MM.1S (cell line): ENCODE data around the gene MPRIP.
"Not testable (repeated sequence)": the region's sequence is repeated elsewhere in the genome, so short reads cannot be mapped to it uniquely, and the experiment has no call there.

Experiments
- DNase-seq: peaks from one replicate; pipeline ENCODE4 v3.0.0-alpha.2; 2015
- H2AFZ ChIP-seq: fragments of 300-600 bp; sonication (generic); 2 replicates; pipeline ENCODE4 v1.6.0; 2016; ENCODE audit warnings: antibody characterized with exemption, low read length
- H3F3A ChIP-seq: fragments of 300-600 bp; sonication (generic); 2 replicates; pipeline ENCODE4 v1.6.1; 2016; ENCODE audit warnings: mild to moderate bottlenecking, antibody characterized with exemption, low read length, moderate library complexity, mixed read lengths; ENCODE audit not compliant: insufficient read depth
- H3K27ac ChIP-seq: fragments of 300-600 bp; sonication (generic); 2 replicates; pipeline ENCODE4 v1.5.1; 2016; ENCODE audit warnings: mild to moderate bottlenecking, low read length
- H3K27me3 ChIP-seq: fragments of 300-600 bp; sonication (generic); replicated peaks from 2 replicates; pipeline ENCODE4 v1.6.0; 2016; ENCODE audit warnings: low read length; ENCODE audit not compliant: insufficient read depth
- H3K36me3 ChIP-seq: fragments of 300-600 bp; sonication (generic); replicated peaks from 2 replicates; pipeline ENCODE4 v1.6.1; 2016; ENCODE audit warnings: mild to moderate bottlenecking, low read length, mixed read lengths; ENCODE audit not compliant: insufficient read depth
- H3K4me1 ChIP-seq: fragments of 300-600 bp; sonication (generic); 2 replicates; pipeline ENCODE4 v1.6.1; 2016; ENCODE audit warnings: low read length, mixed read lengths
- H3K4me2 ChIP-seq: fragments of 300-600 bp; sonication (generic); 2 replicates; pipeline ENCODE4 v1.6.0; 2016; ENCODE audit warnings: low read depth, low read length
- H3K4me3 ChIP-seq: fragments of 300-600 bp; sonication (generic); 2 replicates; pipeline ENCODE4 v1.5.1; 2016; ENCODE audit warnings: low read length, mixed read lengths
- H3K79me2 ChIP-seq: fragments of 300-600 bp; sonication (generic); 2 replicates; pipeline ENCODE4 v1.6.1; 2016; ENCODE audit warnings: mixed run types, low read length, mixed read lengths
- H3K9ac ChIP-seq: fragments of 300-600 bp; sonication (generic); 2 replicates; pipeline ENCODE4 v1.6.1; 2016; ENCODE audit warnings: low read length, mixed read lengths
- H3K9me2 ChIP-seq: fragments of 300-600 bp; sonication (generic); replicated peaks from 2 replicates; pipeline ENCODE4 v1.6.1; 2016; ENCODE audit warnings: mild to moderate bottlenecking, low read length, mixed read lengths; ENCODE audit not compliant: insufficient read depth
- H3K9me3 ChIP-seq: fragments of 300-600 bp; sonication (generic); replicated peaks from 2 replicates; pipeline ENCODE4 v1.6.1; 2016; ENCODE audit warnings: mild to moderate bottlenecking, low read length, mixed read lengths; ENCODE audit not compliant: insufficient read depth
- H4K20me1 ChIP-seq: fragments of 300-600 bp; sonication (generic); 2 replicates; pipeline ENCODE4 v1.6.1; 2016; ENCODE audit warnings: mild to moderate bottlenecking, low read length, moderate library complexity, mixed read lengths; ENCODE audit not compliant: insufficient read depth
- CTCF ChIP-seq: fragments of 300-600 bp; sonication (generic); IDR thresholded peaks from 2 replicates; pipeline ENCODE4 v1.5.1; 2016; ENCODE audit warnings: antibody characterized with exemption, low read length, mixed read lengths
- EZH2 ChIP-seq: fragments of 300-600 bp; sonication (generic); optimal IDR thresholded peaks from 2 replicates; pipeline ENCODE3; 2017; ENCODE audit warnings: low read depth, mild to moderate bottlenecking, antibody characterized with exemption, low read length, mixed read lengths
- EZH2phosphoT487 ChIP-seq: fragments of 300-600 bp; sonication (generic); IDR thresholded peaks from 2 replicates; pipeline ENCODE4 v1.6.1; 2018; ENCODE audit warnings: antibody characterized with exemption, low read length

The MPRIP gene

GRCh38 chr17:17156107-17156506 lies 113.8 kb downstream of the MPRIP start:
- H3K9me2 ChIP-seq: no peaks in the 10 kb centered on the region
- H3K4me3 ChIP-seq: no peak overlapping the region
- 0 out of 2 replicates have a peak, but pooled peaks cover 5% of the 10 kb centered on the region for H3K36me3 ChIP-seq
- no peaks in the 10 kb centered on the region for H3K9me3 ChIP-seq
- no peaks in the 10 kb centered on the region for H4K20me1 ChIP-seq
- H3K4me1 ChIP-seq: no peaks in the 10 kb centered on the region
- no peak overlapping the region for H2AFZ ChIP-seq
- no peaks in the 10 kb centered on the region for H3K79me2 ChIP-seq
- no peak for DNase-seq
- H3K27ac ChIP-seq: no peak overlapping the region
- no peaks in the 10 kb centered on the region for H3K27me3 ChIP-seq
- no peak overlapping the region for H3K4me2 ChIP-seq
- TF ChIP-seq CTCF: no peak
- TF ChIP-seq EZH2phosphoT487: no peak
- no peak for TF ChIP-seq EZH2
- no peak overlapping the region for H3K9ac ChIP-seq
- H3F3A ChIP-seq: no peaks in the 10 kb centered on the region

DNA sequence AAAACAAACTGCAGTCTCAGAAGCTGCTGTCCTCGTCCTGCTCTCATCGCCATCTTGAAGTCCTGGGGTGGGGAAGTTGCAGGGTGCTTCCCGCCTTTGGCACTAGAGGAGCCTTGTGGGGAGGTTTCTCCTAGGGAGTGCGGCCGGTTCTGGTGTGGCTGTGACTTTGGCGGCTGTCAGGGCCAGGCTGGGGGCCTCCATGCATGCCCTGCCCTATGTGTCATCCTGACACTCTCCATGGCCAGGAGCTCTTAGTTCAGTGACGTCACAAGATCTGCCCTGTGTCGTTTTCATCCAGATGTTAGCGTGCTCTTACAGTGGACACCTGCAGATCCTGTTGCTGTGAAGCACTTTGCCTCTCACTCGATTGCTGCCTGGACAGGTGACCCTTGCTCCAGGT lies 114.3 kb downstream of the MPRIP start:
- DNase-seq: no peak
- TF ChIP-seq EZH2 (no peak), CTCF (no peak), EZH2phosphoT487 (no peak)
- H3K9ac ChIP-seq: no peak overlapping the region
- no peaks in the 10 kb centered on the region for H3F3A ChIP-seq
- H2AFZ ChIP-seq: no peak overlapping the region
- H3K36me3 ChIP-seq: peaks cover 5% of the 10 kb centered on the region; the same call in 1 of the 2 replicates
- H3K9me2 ChIP-seq: no peaks in the 10 kb centered on the region
- H3K4me1 ChIP-seq: no peaks in the 10 kb centered on the region
- H3K4me2 ChIP-seq: no peak overlapping the region
- no peak overlapping the region for H3K27ac ChIP-seq
- no peaks in the 10 kb centered on the region for H3K9me3 ChIP-seq
- H4K20me1 ChIP-seq: no peaks in the 10 kb centered on the region
- H3K4me3 ChIP-seq: no peak overlapping the region
- no peaks in the 10 kb centered on the region for H3K27me3 ChIP-seq
- no peaks in the 10 kb centered on the region for H3K79me2 ChIP-seq

DNA sequence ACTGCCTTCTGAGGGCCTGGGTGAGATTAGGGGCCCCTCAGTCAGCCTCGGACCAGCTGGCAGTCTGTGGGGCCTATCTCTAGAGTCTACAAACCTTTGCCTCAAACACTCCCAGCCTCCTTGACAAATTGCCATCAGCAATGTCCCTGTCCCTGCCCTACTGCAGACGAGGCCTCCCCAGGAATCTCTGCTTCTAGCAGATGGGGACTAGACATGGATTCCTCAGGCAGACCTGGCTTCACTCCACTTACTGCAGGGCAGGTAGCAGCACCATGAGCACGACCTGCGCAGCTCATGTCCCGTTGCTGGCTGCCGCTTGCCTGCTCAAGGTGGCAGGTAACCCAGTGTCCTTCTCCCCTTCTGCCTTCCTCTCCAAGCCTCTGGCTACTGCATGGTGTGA lies 114.8 kb downstream of the MPRIP start:
- no peak for DNase-seq
- no peak overlapping the region for H2AFZ ChIP-seq
- no peaks in the 10 kb centered on the region for H3K9me2 ChIP-seq
- no peaks in the 10 kb centered on the region for H3K9me3 ChIP-seq
- no peaks in the 10 kb centered on the region for H3K4me1 ChIP-seq
- no peak overlapping the region for H3K4me3 ChIP-seq
- H3K79me2 ChIP-seq: no peaks in the 10 kb centered on the region
- no peaks in the 10 kb centered on the region for H3K27me3 ChIP-seq
- H3K27ac ChIP-seq: no peak overlapping the region
- no peak overlapping the region for H3K4me2 ChIP-seq
- H3K9ac ChIP-seq: no peak overlapping the region
- no peak for TF ChIP-seq EZH2phosphoT487
- TF ChIP-seq EZH2: no peak
- no peak for TF ChIP-seq CTCF
- no peaks in the 10 kb centered on the region for H4K20me1 ChIP-seq
- H3K36me3 ChIP-seq: peaks cover 5% of the 10 kb centered on the region; the same call in 1 of the 2 replicates
- H3F3A ChIP-seq: no peaks in the 10 kb centered on the region

DNA sequence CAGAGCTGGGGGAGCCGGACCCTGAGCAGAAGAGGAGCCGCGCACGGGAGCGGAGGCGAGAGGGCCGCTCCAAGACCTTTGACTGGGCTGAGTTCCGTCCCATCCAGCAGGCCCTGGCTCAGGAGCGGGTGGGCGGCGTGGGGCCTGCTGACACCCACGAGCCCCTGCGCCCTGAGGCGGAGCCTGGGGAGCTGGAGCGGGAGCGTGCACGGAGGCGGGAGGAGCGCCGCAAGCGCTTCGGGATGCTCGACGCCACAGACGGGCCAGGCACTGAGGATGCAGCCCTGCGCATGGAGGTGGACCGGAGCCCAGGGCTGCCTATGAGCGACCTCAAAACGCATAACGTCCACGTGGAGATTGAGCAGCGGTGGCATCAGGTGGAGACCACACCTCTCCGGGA lies 116.2 kb downstream of the MPRIP start:
- not testable (repeated sequence) for H3K4me2 ChIP-seq, H3K79me2 ChIP-seq, H3K4me1 ChIP-seq, H3K27me3 ChIP-seq, H3F3A ChIP-seq, H3K27ac ChIP-seq, DNase-seq, H3K9ac ChIP-seq, H3K4me3 ChIP-seq, H3K9me3 ChIP-seq, H4K20me1 ChIP-seq, H3K36me3 ChIP-seq, H2AFZ ChIP-seq, H3K9me2 ChIP-seq
